K562 (cell line): ENCODE data around the gene RNF223. TPM values are rescaled to one million over a fixed set of nuclear protein-coding genes. Genes with fewer than 3 reads are reported as not detected.

Experiments used
- ATAC-seq: fragments of 200-7000 bp; cut with Tn5 transposase; 3 replicates; pipeline ENCODE4 v1.9.1; 2020; ENCODE audit warnings: moderate library complexity
- BruUV-seq: library from RNA; stranded (reverse); fragments of 400-500 nt; replicated peaks from 2 replicates; lab custom pipeline; 2021; lab: Mats Ljungman, UMichigan
- CTCF ChIA-PET: fragments of 300-600 bp; formaldehyde crosslinking; extraction: SDS; loops from one replicate; lab custom pipeline; 2021; ENCODE audit warnings: low intra/inter-chr PET ratio; lab: Yijun Ruan, JAX
- POLR2A ChIA-PET: fragments of 300-600, 350-650 bp; sonication (Branson Sonifier 250); formaldehyde crosslinking; extraction: SDS; loops from one replicate; lab custom pipeline; 2021; ENCODE audit warnings: antibody characterized with exemption, inconsistent platforms; lab: Yijun Ruan, JAX
- DNase-seq, 4 experiments: peaks; one replicate each; pipeline versions ENCODE4 v3.0.0 to v3.0.0-alpha.2; 2011 to 2018; ENCODE audit warnings: low spot score in 3 of 4, mixed read lengths in 3 of 4; ENCODE audit errors: extremely low read depth in 1 of 4
- FAIRE-seq: peaks from 2 replicates; lab custom pipeline; 2011; peaks lifted over from hg19 to GRCh38; lab: Jason Lieb, UNC
- H2AFZ ChIP-seq: 2 replicates; pipeline ENCODE4 v1.6.0; 2011; ENCODE audit warnings: low read depth, low read length, control low read depth, inconsistent platforms
- H3K27ac ChIP-seq: fragments of 200-600 bp; 3 replicates; pipeline ENCODE4 v1.8.0; 2011; ENCODE audit warnings: low read depth, mild to moderate bottlenecking, control low read depth, inconsistent platforms, low read length, moderate library complexity, mixed read lengths; ENCODE audit errors: extremely low read depth
- H3K27me3 ChIP-seq, 2 experiments: fragments of 300-600 bp in 1 of 2; 2 replicates in 1 of 2; 3 replicates in 1 of 2; pipeline versions ENCODE4 v1.6.0 to v1.8.0; 2011; ENCODE audit warnings: inconsistent platforms in 2 of 2, low read length in 2 of 2, mild to moderate bottlenecking in 1 of 2, mixed read lengths in 1 of 2, moderate library complexity in 1 of 2; ENCODE audit not compliant: control insufficient read depth in 2 of 2, insufficient read depth in 2 of 2
- H3K36me3 ChIP-seq: fragments of 300-600 bp; 3 replicates; pipeline ENCODE4 v1.8.0; 2011; ENCODE audit warnings: mild to moderate bottlenecking, low read length, inconsistent platforms; ENCODE audit not compliant: control insufficient read depth, insufficient read depth
- H3K4me1 ChIP-seq, 2 experiments: fragments of 200-600 bp in 1 of 2; replicated peaks in 1 of 2; 2 replicates in 1 of 2; 3 replicates in 1 of 2; pipeline versions ENCODE4 v1.5.1 to v1.8.0; 2011; ENCODE audit warnings: inconsistent platforms in 2 of 2, low read length in 2 of 2, mild to moderate bottlenecking in 1 of 2, mixed read lengths in 1 of 2, moderate library complexity in 1 of 2; ENCODE audit not compliant: control insufficient read depth in 2 of 2, insufficient read depth in 2 of 2
- H3K4me2 ChIP-seq: 2 replicates; pipeline ENCODE4 v1.6.1; 2011; ENCODE audit warnings: low read length, control low read depth, inconsistent platforms, mixed read lengths; ENCODE audit not compliant: insufficient read depth
- H3K4me3 ChIP-seq: fragments of 200-600 bp; sonication (generic), shearing (Covaris generic); 2 replicates; pipeline ENCODE4 v1.5.1; 2016; ENCODE audit warnings: control low read depth, inconsistent platforms
- H3K79me2 ChIP-seq: fragments of 200-600 bp; 3 replicates; pipeline ENCODE4 v1.8.0; 2011; ENCODE audit warnings: low read length, inconsistent platforms; ENCODE audit not compliant: control insufficient read depth, insufficient read depth
- H3K9ac ChIP-seq, 2 experiments: 2 replicates each; pipeline versions ENCODE4 v1.6.0 to v1.6.1; 2011; ENCODE audit warnings: low read depth in 2 of 2, low read length in 2 of 2, control low read depth in 1 of 2, inconsistent platforms in 1 of 2, mild to moderate bottlenecking in 1 of 2, mixed read lengths in 1 of 2; ENCODE audit not compliant: insufficient read depth in 1 of 2
- H3K9me1 ChIP-seq: one replicate; pipeline ENCODE4 v1.6.0; 2011; ENCODE audit warnings: inconsistent platforms, mild to moderate bottlenecking, low read length, moderate library complexity; ENCODE audit not compliant: control insufficient read depth, insufficient read depth
- H3K9me3 ChIP-seq: replicated peaks from 2 replicates; pipeline ENCODE4 v1.5.1; 2011; ENCODE audit warnings: low read depth, low read length, inconsistent platforms; ENCODE audit not compliant: control insufficient read depth, insufficient read depth
- H4K20me1 ChIP-seq: replicated peaks from 2 replicates; pipeline ENCODE4 v1.6.1; 2011; ENCODE audit warnings: low read length, inconsistent platforms, mixed read lengths; ENCODE audit not compliant: control insufficient read depth, insufficient read depth
- CEBPB ChIP-seq: fragments of 450-650 bp; IDR thresholded peaks from 2 replicates; pipeline ENCODE4 v1.6.1; 2016; ENCODE audit warnings: missing genetic modification characterization, missing compliant biosample characterization
- EGR1 ChIP-seq: fragments of 450-650 bp; conservative IDR thresholded peaks from 2 replicates; pipeline ENCODE4 v1.6.1; 2017; ENCODE audit warnings: mild to moderate bottlenecking
- NCOA6 ChIP-seq: fragments of 450-650 bp; IDR thresholded peaks from 2 replicates; pipeline ENCODE4 v1.6.1; 2017; ENCODE audit warnings: mild to moderate bottlenecking
- ZNF398 ChIP-seq: fragments of 250-450 bp; sonication (Bioruptor Pico); IDR thresholded peaks from 2 replicates; pipeline ENCODE4 v1.8.0; 2021; ENCODE audit warnings: moderate library complexity, mild to moderate bottlenecking, inconsistent platforms
- WGBS: fragments of 100-300 bp; shearing (Covaris generic); methylation state at CpG from one replicate; pipeline ENCODE4 v1.1.6; 2016; ENCODE audit warnings: low coverage, mixed read lengths; ENCODE audit not compliant: insufficient coverage; ENCODE audit errors: missing lambda C conversion rate; 5-methylcytosine and 5-hydroxymethylcytosine counted together
- in situ Hi-C: fragments of 300-500 bp; cut with MboI; formaldehyde crosslinking; loops from 4 replicates; pipeline ENCODE4 v1.15.0; 2018; ENCODE audit warnings: inconsistent platforms, mixed read lengths
- intact Hi-C: fragments of 100-400 bp; cut with micrococcal nuclease; formaldehyde crosslinking; loops from 2 replicates; pipeline ENCODE4 v1.14.2; 2022
- polyA plus RNA-seq, 8 experiments: library from polyadenylated mRNA; depleted of rRNA in 4 of 8; stranded (reverse) in 5 of 8; unstranded in 3 of 8; fragments of >200 nt; fragmentation: Nextera tagmentation in 2 of 8; fragmentation: Illumina TruSeq in 1 of 8; extraction: Ambion mirVana in 2 of 8; extraction: Trizol in 1 of 8; gene quantifications; 2 replicates each; pipeline versions ENCODE4 v1.2.1 to v1.2.3, GENCODE V29; 2011 to 2014; ENCODE audit warnings: inconsistent platforms in 1 of 8, missing spikeins in 1 of 8
- total RNA-seq, 7 experiments: library from RNA; depleted of rRNA in 6 of 7; stranded (reverse); fragments of >200 nt in 6 of 7; fragmentation: Illumina TruSeq in 2 of 7; extraction: Trizol in 2 of 7; gene quantifications; 2 replicates each; pipeline versions ENCODE4 v1.2.1 to v1.2.3, GENCODE V29; 2011 to 2021; ENCODE audit warnings: low replicate concordance in 1 of 7

The RNF223 gene
- total and polyA plus RNA-seq, 9 of the 15 experiments (the other 6 are each of a cell fraction or from before 2014, with no cell fraction given), result 0.04 to 0.32 TPM; not detected in 7

- no peak for TF ChIP-seq NCOA6
- peak; percentile 30; the same call in 1 of the 2 replicates for TF ChIP-seq EGR1
- TF ChIP-seq CEBPB, result peak; percentile 40; the same call in 1 of the 2 replicates
- TF ChIP-seq ZNF398 (CRISPR knock-in tag), result no peak
- Histone ChIP-seq H3K9me3 (no peaks in the 10 kb centered on the region), H3K4me3 (no peak overlapping the region), H3K36me3 (peaks cover 73% of the 10 kb centered on the region; the same call in 2 of the 3 replicates), H3K9ac (peak overlapping the region in 1 of 2 experiments; percentile 35; a peak in 2 of 4 replicates), H3K4me2 (no peak overlapping the region), H3K9me1 (no peaks in the 10 kb centered on the region), H2AFZ (no peak overlapping the region), H3K27ac (no peak overlapping the region), H3K79me2 (no peaks in the 10 kb centered on the region; the same call in 2 of the 3 replicates), H3K27me3 (no peaks in the 10 kb centered on the region), H4K20me1 (no peaks in the 10 kb centered on the region; the same call in 1 of the 2 replicates), H3K4me1 (peaks cover 8 to 61% of the 10 kb centered on the region in 2 experiments; a peak in 4 of 5 replicates)
- BruUV-seq, result no TSS peak
- DNase-seq (no peak), FAIRE-seq (peak; percentile 46), ATAC-seq (no peak)
- WGBS, result 91% methylated on average over 34 of the region's 34 CpGs
- ChIA-PET POLR2A (interaction anchor here (0.5 to 1.2 kb wide), 2 partner anchors 13 to 392 kb away, joined by 3 read pairs; no protein-coding TSS in a partner anchor), CTCF (no interaction called here)
- intact Hi-C loops (no loop called here), in situ Hi-C loops (no loop called here)
Measured at GRCh38 chr1:1044455-1045078, 29.5 kb downstream of the RNF223 start.
